Osteoblast (primary cell): Measurements from ENCODE around the gene CNTFR. TPM values are rescaled to one million over a fixed set of nuclear protein-coding genes. Genes with fewer than 3 reads are reported as not detected.
A peak's percentile ranks its signal among the peaks of the same experiment; 100 is the strongest.

Experiments used
- DNase-seq: peaks from one replicate; pipeline ENCODE4 v3.0.0; 2011; ENCODE audit warnings: low spot score, mixed read lengths; ENCODE audit not compliant: insufficient read length; ENCODE audit errors: missing footprints
- H2AFZ ChIP-seq: 2 replicates; pipeline ENCODE4 v1.6.0; 2011; ENCODE audit warnings: mild to moderate bottlenecking, low read length
- H3K27ac ChIP-seq: 2 replicates; pipeline ENCODE4 v1.5.1; 2011; ENCODE audit warnings: mild to moderate bottlenecking, low read depth, low read length, moderate library complexity
- H3K27me3 ChIP-seq: 2 replicates; pipeline ENCODE4 v1.6.0; 2012; ENCODE audit warnings: mild to moderate bottlenecking, control low read depth, inconsistent platforms, low read length, moderate library complexity; ENCODE audit not compliant: insufficient read depth
- H3K36me3 ChIP-seq: 2 replicates; pipeline ENCODE4 v1.5.1; 2011; ENCODE audit warnings: mild to moderate bottlenecking, low read length, control low read depth, moderate library complexity; ENCODE audit not compliant: insufficient read depth
- H3K4me1 ChIP-seq: 2 replicates; pipeline ENCODE4 v1.5.1; 2011; ENCODE audit warnings: mild to moderate bottlenecking, low read length, control low read depth, moderate library complexity; ENCODE audit not compliant: insufficient read depth
- H3K4me2 ChIP-seq: 2 replicates; pipeline ENCODE4 v1.6.0; 2011; ENCODE audit warnings: mild to moderate bottlenecking, low read length; ENCODE audit not compliant: insufficient read depth
- H3K4me3 ChIP-seq: fragments of 200-600 bp; sonication (generic); 3 replicates; pipeline ENCODE4 v1.5.1; 2012; ENCODE audit warnings: mild to moderate bottlenecking, low read length, inconsistent platforms; ENCODE audit not compliant: insufficient read depth
- H3K79me2 ChIP-seq: 2 replicates; pipeline ENCODE4 v1.6.0; 2012; ENCODE audit warnings: mild to moderate bottlenecking, low read length, control low read depth, inconsistent platforms; ENCODE audit not compliant: insufficient read depth
- H3K9me3 ChIP-seq: 2 replicates; pipeline ENCODE4 v1.5.1; 2011; ENCODE audit warnings: low read depth, low read length, control low read depth
- H4K20me1 ChIP-seq: 2 replicates; pipeline ENCODE4 v1.6.0; 2012; ENCODE audit warnings: mild to moderate bottlenecking, low read length, control low read depth; ENCODE audit not compliant: insufficient read depth
- CTCF ChIP-seq: IDR thresholded peaks from 2 replicates; pipeline ENCODE4 v1.5.1; 2011; ENCODE audit warnings: mild to moderate bottlenecking, low read depth, low read length, moderate library complexity; ENCODE audit errors: extremely low read depth
- total RNA-seq: library from RNA; depleted of rRNA; stranded (reverse); fragments of >200 nt; gene quantifications from 2 replicates; pipeline ENCODE4 v1.2.3, GENCODE V29; 2012

Gene CNTFR
- total RNA-seq, 1 donor, result not detected

DNA sequence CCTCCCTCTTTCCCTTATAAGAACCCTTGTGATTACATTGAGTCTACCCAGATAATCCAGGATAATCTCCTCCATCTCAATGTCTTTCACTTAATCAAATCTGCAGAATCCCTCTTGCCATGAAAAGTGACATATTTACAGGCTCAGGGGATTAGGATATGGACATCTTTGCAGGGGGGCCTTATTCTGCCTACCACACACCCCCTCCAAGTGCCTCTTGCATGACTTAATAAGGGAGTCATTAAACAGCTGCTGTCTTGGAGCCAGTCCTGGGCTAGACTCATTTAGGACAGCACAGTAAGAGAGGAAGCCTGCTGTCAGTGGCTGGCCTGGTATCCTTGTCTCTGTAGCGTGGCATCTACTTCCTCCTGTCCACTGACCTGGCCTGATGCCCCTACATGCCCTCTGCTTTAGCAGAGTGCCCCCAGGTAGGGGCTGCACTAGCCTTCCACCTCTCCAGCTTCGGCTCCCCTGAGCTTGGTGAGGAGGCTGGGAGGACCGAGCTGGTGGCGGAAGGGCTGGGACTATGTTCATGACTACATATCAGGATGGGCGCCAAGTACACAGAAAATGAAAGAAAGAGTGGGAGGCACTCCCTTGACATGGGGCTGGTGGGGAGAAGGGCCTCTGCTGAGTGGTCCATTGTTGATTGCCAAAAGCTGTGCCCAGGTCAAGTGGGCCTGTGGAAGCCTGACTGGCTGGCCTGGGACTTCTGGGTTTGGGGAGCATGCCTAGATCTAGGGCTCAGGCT is 84.0 kb downstream of the CNTFR start:
- Histone ChIP-seq H3K4me3 (no peak overlapping the region), H2AFZ (no peak overlapping the region), H3K4me1 (peaks cover 6% of the 10 kb centered on the region), H3K79me2 (no peaks in the 10 kb centered on the region), H3K4me2 (no peak overlapping the region), H4K20me1 (no peaks in the 10 kb centered on the region), H3K36me3 (no peaks in the 10 kb centered on the region), H3K27me3 (peaks cover 10% of the 10 kb centered on the region), H3K9me3 (no peaks in the 10 kb centered on the region), H3K27ac (no peak overlapping the region)
- no peak for TF ChIP-seq CTCF
- DNase-seq, result peak; percentile 58

- Histone ChIP-seq H3K36me3 (no peaks in the 10 kb centered on the region), H3K9me3 (no peaks in the 10 kb centered on the region), H3K4me1 (peaks cover 6% of the 10 kb centered on the region), H3K27ac (no peak overlapping the region), H4K20me1 (no peaks in the 10 kb centered on the region), H2AFZ (no peak overlapping the region), H3K4me3 (no peak overlapping the region), H3K4me2 (no peak overlapping the region), H3K27me3 (peaks cover 14% of the 10 kb centered on the region), H3K79me2 (no peaks in the 10 kb centered on the region)
- DNase-seq, result peak; percentile 38
- TF ChIP-seq CTCF, result no peak
These were observed 86.1 kb downstream of the CNTFR start for GRCh38 chr9:34503406-34503805.

DNA sequence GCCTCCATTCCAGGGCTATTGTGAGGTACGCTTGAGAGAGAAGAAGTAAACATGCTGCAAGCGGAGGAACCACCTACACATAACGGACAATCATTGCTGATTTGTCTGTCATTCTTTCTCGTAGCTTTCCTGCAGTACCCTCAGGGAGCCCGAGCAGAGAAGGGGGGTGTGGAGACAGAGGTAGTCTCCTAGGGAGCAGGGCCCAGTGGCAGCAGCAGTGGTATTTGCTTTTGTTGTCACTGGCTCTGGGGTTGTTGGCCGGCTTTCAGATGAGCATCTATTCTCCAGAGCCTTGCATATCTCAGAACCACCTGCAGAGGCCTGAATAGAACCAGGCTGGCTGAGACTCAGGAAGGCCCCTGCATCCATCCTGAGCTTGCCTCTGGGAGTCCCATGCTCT is 86.6 kb downstream of the CNTFR start:
- no peak overlapping the region for H3K4me2 ChIP-seq
- H3K9me3 ChIP-seq, result no peaks in the 10 kb centered on the region
- H2AFZ ChIP-seq, result no peak overlapping the region
- H3K27ac ChIP-seq, result no peak overlapping the region
- no peaks in the 10 kb centered on the region for H4K20me1 ChIP-seq
- H3K4me1 ChIP-seq, result peaks cover 6% of the 10 kb centered on the region
- no peak overlapping the region for H3K4me3 ChIP-seq
- peaks cover 15% of the 10 kb centered on the region for H3K27me3 ChIP-seq
- H3K79me2 ChIP-seq, result no peaks in the 10 kb centered on the region
- peak; percentile 65 for DNase-seq
- TF ChIP-seq CTCF, result no peak
- H3K36me3 ChIP-seq, result no peaks in the 10 kb centered on the region

DNA sequence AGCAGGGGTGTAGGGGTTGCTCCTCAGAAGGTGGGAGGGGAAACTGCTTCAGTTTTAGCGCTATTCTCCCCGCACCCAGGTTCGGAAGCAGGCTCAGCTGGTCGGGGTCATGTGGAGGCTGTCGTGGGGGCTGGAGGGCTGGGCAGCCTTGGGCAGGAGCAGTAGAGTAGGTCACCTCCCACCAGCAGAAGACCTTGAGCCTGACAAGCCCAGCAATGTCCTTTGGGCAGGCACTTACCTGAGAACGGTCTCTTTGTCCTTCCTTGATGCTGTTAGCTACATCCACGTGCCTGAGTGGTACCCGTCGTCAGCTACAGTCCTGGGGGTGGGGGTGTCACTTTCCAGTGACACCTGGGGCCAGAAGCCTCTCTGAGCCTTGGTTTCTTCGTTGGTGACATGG is 87.1 kb downstream of the CNTFR start:
- no peaks in the 10 kb centered on the region for H3K9me3 ChIP-seq
- no peaks in the 10 kb centered on the region for H3K36me3 ChIP-seq
- H3K27me3 ChIP-seq, result peaks cover 19% of the 10 kb centered on the region
- H3K4me2 ChIP-seq, result no peak overlapping the region
- H3K4me3 ChIP-seq, result no peak overlapping the region
- H3K27ac ChIP-seq, result no peak overlapping the region
- peak; percentile 38 for DNase-seq
- no peak for TF ChIP-seq CTCF
- H3K4me1 ChIP-seq, result peaks cover 6% of the 10 kb centered on the region
- H4K20me1 ChIP-seq, result no peaks in the 10 kb centered on the region
- H3K79me2 ChIP-seq, result no peaks in the 10 kb centered on the region
- no peak overlapping the region for H2AFZ ChIP-seq
